Left lobe of liver (tissue), 2 donors: ENCODE measurements around the gene CLASP1. TPM values are rescaled to one million over a fixed set of nuclear protein-coding genes. Genes with fewer than 3 reads are reported as not detected.
"Not testable (repeated sequence)": the region's sequence is repeated elsewhere in the genome, so short reads cannot be mapped to it uniquely, and the experiment has no call there.

Experiments
- ATAC-seq: fragments of 200-7000 bp; cut with Tn5 transposase; one replicate; pipeline ENCODE4 v1.9.1; 2020; ENCODE audit warnings: mild to moderate bottlenecking, moderate library complexity
- DNase-seq: peaks from one replicate; pipeline ENCODE4 v3.0.0-alpha.2; 2020; ENCODE audit warnings: low spot score
- total RNA-seq: library from RNA; stranded (reverse); gene quantifications from one replicate; pipeline ENCODE4 v1.2.1, GENCODE V29; 2021
- donor health status: DM: no; HTN: no; CAD: no; lungs with moderate emphysema.
- donor health status: DM: no; HTN: yes; CAD: no.

The CLASP1 gene
- total RNA-seq, 1 donor from 2014 or later = 28.3 TPM

DNA sequence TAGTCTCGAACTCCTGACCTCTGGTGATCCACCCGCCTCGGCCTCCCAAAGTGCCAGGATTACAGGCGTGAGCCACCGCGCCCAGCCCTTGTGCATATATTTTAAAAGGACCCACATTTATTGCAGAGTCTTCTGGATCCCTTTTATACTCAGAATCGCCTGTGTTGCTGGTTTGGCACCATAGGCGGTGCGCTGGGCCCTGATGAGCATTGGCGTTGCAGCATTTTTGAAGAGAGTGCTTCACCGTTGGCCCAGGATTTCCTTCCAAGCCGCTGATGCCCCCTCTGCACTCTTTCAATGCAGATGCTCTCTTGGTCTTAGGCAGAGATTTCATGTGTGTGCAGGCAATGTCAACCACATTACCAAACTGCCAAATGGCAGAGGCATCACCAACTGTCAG, 350.8 kb downstream of the CLASP1 start:
- ATAC-seq (no peak), DNase-seq (no peak)

DNA sequence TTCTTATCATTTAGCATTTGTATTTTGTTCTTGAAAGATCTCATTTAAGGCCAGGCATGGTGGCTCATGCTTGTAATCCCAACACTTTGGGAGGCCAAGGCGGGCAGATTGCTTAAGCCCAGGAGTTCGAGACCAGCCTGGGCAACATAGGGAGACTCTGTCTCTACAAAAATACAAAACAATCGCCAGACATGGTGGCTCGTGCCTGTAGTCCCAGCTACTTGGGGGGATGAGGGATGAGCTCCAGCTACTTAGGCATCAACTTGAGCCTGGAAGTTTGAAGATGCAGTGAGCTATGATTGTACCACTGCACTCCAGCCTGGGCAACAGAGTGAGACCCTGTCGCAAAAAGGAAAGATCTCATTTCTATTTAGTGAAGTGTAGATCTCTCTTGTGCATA, 351.4 kb downstream of the CLASP1 start:
- ATAC-seq, DNase-seq: not testable (repeated sequence)

DNA sequence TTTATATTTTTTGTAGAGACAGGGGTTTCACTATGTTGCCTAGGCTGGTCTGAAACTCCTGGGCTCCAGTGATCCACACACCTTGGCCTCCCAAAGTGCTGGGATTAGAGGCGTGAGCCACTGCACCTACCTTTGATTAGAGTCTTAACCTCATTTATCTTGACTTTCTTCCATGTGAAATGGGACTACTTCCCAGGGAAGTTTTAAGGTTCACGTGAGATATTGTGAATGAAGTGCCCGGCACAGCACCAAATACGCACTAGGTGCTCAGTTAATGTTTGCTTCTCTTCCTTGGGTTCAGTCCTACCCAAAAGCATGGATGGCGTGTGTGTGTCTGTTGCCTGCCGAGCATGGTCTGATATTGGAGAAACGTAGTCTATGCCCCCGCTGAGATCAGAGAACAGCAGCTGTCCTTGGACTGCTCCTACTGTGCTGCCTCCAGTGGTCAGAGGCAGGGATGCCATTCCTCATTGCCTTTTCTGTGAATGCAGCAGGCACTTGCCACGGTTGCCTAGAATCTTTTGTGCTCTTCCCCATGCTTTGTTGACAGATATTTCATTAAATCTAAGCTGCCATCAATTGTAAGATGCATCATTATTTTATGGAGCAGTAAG, 351.9 kb downstream of the CLASP1 start:
- DNase-seq (no peak), ATAC-seq (peak; percentile 84)

DNA sequence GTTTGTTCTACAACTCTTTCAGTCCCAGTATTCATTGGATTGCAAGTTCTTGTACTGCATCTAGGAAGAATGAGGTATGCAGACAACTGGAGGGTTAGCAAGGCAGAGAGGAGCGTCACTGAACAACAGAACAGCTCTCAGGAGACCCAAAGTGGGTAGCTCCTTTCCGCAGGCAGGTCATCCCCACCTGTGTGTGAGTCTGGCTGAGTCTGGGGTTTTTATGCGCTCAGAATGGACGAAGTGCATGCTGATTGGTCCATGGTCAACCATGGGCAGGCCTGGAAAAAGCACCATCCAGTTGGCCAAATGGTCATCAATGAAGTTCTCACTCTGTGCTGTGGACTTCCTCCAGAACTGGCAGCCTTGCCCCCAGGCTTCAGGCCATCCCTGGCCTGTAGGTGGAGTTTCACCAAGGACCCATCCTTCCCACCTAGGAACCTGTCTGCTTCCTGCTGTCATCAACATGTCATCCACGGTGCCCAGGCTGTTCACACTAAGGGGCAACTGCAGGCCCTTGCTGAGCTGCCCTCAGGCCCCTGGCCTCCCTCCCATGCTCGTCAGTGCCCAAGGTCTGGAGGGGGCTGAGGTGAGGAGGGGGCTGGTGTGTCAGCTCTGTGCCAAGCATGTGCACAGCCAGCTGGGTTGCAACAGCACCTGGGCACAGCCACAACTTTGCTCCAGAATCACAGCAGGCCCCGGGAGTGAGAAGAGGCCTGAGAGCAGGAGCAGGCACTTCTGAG, 353.2 kb downstream of the CLASP1 start:
- no peak for DNase-seq
- no peak for ATAC-seq

DNA sequence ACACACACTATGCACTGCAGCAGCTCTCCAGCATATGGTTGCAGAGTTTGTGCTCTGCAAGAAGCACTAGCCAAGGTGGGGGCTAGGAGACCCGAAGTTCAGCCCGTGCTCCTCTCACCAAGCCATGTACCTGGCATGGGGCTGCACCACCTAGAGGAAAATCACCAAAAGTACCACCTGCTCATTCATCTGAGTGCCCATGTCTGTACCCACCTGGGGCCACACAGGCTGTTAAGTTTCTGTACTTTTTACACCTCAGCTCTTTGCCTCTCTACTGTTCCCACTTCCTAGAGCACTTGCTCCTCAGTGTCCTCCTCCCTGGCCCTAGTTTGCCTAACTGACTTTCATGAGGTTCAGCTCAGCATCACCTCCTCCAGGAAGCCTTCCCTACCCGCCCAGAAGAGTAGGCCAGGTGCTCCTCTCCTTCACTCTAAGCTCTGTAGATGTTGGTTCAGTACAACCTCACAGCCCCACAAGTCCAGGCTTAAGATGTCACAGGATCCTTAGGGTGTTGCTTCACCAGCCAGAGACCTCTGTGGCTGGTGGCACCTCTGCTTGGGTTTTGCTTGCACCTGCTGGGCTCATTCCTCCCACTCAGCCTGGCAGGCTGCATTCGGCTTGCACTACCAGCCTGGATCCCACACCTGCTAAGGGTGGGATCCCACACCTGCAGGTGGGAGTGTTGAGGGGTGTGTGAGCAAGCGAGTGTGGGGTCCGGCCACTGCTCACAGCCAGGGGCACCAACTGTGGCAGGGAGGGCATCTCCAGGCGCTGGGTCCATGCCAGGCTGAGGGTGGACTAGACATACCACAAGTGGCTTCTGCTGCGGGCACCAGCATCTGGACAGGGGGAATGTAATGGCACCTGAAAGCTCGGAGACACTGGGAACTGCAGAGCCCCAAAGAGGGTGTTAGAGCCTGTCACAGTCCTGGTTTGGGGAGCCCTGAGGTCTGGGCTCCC, 354.1 kb downstream of the CLASP1 start:
- DNase-seq (no peak), ATAC-seq (peak; percentile 24)

- DNase-seq (no peak), ATAC-seq (peak; percentile 63)
These were observed 355.6 kb downstream of the CLASP1 start for GRCh38 chr2:121293450-121294325.

DNA sequence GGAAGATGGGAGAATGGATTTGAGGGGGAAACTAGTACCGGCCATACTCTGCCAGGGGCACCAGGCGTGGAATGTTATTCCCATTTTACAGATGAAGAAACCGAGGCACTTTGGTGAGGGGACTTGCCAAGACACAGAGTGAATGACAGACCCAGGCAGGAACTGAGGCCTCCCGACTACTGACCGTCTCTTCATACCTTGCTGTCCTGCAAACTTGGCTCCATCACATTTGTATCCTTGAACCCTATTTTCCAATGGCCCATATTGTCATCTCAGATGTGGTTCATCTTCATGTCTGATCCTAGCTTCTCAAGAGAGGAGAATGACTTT, 358.0 kb downstream of the CLASP1 start:
- no peak for DNase-seq
- ATAC-seq = no peak

- ATAC-seq = no peak
- no peak for DNase-seq
These were observed 360.0 kb downstream of the CLASP1 start for GRCh38 chr2:121289271-121289670.

- ATAC-seq (no peak), DNase-seq (no peak)
These were observed 360.6 kb downstream of the CLASP1 start for GRCh38 chr2:121288454-121289231.

- ATAC-seq (no peak), DNase-seq (no peak)
These were observed 361.3 kb downstream of the CLASP1 start for GRCh38 chr2:121287956-121288355.

Other genes starting within 250 kb of the CLASP1 start
- not detected for gene RNU4ATAC, start 118.6 kb downstream of the CLASP1 start, total RNA-seq
- gene NIFK, start 87.4 kb upstream of the CLASP1 start, total RNA-seq = 13.2 TPM
- gene TSN, start 106.2 kb upstream of the CLASP1 start, total RNA-seq = 24.0 TPM